GM18499 (cell line): ENCODE results near the gene CCNDBP1.
"Not testable (repeated sequence)": the region's sequence is repeated elsewhere in the genome, so short reads cannot be mapped to it uniquely, and the experiment has no call there.

Experiments used
- ATAC-seq: cut with Tn5 transposase; IDR thresholded peaks from one replicate; pipeline ENCODE4 v1.9.1; 2021; ENCODE audit warnings: moderate number of reproducible peaks; ENCODE audit not compliant: insufficient read depth, unreplicated experiment

Gene CCNDBP1

DNA sequence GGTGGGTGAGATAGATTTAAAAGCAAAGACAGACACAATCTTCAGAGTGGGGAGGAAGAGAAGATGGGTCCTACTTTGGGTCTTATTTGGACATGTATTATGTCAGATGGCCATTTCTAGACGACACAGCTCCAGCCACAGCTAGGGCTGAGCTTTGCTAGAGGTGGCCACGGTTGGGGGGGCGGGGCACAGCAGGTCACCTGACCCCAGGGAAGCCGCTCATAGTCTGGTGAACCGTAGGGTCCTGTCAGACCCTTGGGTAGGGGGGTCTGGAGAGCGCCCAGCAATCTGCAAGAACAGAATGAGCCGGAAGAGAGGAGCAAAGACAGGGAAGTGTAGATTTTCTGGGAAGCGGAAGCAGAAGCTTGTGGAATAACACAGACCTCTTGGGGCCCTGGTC lies 29.0 kb downstream of the CCNDBP1 start:
- no peak for ATAC-seq

GRCh38 chr15:43214592-43215295 lies 29.5 kb downstream of the CCNDBP1 start:
- ATAC-seq, result no peak

GRCh38 chr15:43215961-43216360 lies 30.8 kb downstream of the CCNDBP1 start:
- ATAC-seq, result no peak

DNA sequence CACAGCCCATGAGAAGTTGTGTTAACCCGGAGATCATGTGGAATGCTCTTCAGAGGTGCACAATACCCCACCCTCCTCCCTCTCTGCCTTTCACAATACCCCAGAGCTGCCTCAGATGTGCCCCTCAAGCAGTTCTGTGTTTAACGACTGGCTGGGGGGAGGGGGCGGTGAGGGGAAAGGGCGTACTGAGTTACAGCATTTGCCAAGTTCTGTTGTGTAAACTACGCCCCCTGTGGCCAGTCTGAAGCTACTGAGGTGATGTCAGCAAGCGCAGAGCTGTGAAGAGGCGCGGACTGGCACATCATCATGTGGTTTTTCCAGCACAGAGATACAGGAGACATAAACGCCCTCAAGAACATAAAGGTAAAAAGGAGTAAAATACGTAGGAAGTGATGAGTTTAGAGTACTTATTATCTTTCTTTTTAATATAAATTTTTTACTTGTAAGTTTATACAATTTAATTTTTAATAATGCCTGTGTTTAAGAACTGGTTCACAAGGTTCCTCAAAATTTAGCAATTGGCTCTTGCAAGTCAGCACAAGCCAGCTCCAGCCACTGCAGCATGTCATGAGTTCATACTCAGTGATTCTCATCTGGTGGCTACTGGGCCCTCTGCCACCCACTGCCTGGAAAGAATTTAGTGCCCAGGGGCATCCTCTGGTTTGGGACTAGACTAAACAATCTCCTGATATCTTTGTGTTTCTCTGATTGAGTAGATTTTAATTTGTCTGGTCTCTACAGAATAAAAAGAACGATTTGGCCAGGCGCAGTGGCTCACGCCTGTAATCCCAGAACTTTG lies 33.9 kb downstream of the CCNDBP1 start:
- no peak for ATAC-seq

DNA sequence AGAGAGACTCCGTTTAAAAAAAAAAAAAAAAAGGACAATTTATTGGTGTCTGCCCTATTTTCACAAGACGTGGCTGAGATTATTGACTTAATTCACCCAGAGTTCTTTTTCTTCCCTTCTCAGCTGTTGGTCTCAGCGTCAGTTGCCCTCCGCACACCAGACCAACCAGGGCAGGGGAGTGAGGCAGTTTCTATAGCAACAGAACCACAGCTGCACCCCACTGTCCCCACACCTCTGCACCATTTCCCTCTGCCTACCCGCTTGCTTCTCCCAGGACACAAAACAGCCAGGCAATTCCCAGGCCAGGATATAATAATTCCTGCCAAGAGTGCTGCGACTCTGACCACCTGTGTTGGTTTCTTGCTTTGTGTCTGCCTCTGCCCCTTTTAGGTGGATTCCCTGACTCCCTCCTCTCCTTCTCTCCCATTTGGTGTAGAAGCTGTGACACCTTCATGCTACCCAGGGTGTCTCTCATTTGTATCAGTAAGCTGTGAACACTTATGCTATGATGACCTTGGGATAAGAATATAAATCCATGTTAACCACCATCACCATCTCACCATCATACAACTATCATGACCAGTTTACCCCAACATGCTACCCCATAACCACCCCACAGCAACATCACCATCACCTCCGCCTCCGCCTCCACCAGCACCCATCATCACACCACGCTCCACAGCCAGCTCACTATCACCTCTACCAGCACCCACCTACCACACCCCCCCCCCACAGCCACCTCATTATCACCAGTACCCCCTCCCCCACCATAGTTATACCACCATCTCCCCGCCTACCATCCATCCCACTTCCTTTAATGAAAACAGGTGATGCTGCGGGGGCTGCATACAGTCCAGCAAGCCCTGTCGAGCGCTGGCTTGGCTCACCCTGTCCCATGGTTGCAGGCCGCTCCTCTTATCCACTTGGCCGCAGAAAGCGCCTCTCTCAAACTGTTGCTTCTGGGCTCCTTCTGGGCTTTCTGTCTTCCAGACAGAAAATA lies 35.0 kb downstream of the CCNDBP1 start:
- no peak for ATAC-seq

DNA sequence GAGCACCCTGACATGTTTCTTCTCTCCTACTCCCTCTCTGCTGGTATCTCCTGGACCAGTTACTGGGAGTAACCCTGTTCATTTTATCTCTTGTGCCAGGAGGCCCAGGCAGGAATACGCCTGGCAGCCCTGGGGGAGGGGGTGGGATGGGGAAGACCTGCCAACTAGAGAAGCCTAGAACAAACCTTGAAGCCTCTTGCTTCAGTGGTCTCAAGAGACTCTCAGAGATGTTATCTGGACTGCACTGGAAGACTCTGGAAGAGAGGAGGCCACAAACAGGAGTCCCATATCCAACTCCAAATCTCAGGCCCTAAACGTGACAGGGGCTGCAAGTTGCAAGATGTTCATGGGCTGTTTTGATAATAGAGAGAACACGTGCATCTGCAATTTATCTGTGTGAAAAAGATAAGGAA lies 35.8 kb downstream of the CCNDBP1 start, which contains the start of gene EPB42:
Gene EPB42 (minus strand): TSS at position 28 of the 413 bp plus-strand sequence. CDS start 193 bp downstream, outside the sequence.
- ATAC-seq, result no peak

GRCh38 chr15:43221422-43221821 lies 36.2 kb downstream of the CCNDBP1 start:
- no peak for ATAC-seq

- ATAC-seq, result no peak
These were observed 40.2 kb downstream of the CCNDBP1 start for GRCh38 chr15:43225201-43225949.

- not testable (repeated sequence) for ATAC-seq
These were observed 40.7 kb downstream of the CCNDBP1 start for GRCh38 chr15:43225950-43226255.

GRCh38 chr15:43226436-43227305 lies 41.5 kb downstream of the CCNDBP1 start:
- no peak for ATAC-seq

DNA sequence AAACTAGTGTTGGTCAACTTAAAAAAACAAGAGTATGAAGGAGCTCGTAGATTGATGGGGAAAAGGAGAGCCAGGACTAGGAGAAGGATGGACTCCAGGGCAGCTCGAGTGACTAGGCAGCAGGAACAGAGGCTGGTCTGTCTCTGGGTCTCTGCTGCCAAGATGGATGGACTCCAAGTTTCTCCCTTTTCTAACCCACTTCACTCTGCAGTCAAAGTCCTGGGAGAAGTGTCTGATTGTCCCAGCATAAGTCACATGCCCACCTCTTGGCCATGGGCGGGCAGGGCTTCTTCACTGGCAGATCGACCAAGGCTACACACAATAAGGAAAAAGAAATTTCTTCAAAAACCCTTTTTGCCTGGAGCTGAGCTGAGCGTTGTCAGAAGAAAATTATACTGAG lies 44.8 kb downstream of the CCNDBP1 start:
- no peak for ATAC-seq

- ATAC-seq, result no peak
These were observed 45.5 kb downstream of the CCNDBP1 start for GRCh38 chr15:43230640-43231115.

- no peak for ATAC-seq
These were observed 47.2 kb downstream of the CCNDBP1 start for GRCh38 chr15:43232289-43232874.

GRCh38 chr15:43235536-43235935 lies 50.3 kb downstream of the CCNDBP1 start:
- ATAC-seq, result no peak

- no peak for ATAC-seq
These were observed 52.8 kb downstream of the CCNDBP1 start for GRCh38 chr15:43237842-43238470.

DNA sequence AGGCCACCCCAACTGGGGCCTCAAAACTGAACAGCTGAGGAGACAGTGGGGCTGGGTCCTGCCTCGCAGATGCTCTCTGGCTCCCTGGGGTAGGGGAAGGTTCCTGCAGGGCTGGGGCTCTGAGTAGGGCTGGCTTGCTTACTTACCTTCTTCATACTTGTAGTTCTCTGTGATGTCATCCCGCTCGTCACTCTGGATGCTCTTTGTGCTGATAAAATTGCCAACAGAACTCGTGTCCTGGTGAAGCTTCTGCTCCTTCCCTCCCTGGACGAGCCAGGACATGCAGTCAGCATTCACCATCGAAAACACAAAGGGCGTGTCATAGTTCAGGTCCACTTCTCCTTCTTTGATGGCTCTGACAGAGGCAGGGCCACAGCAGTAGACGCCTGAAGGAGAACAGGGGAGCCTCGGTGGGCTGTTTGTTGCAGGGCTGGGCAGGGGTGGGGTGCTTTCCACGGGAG lies 53.5 kb downstream of the CCNDBP1 start:
- ATAC-seq, result no peak

DNA sequence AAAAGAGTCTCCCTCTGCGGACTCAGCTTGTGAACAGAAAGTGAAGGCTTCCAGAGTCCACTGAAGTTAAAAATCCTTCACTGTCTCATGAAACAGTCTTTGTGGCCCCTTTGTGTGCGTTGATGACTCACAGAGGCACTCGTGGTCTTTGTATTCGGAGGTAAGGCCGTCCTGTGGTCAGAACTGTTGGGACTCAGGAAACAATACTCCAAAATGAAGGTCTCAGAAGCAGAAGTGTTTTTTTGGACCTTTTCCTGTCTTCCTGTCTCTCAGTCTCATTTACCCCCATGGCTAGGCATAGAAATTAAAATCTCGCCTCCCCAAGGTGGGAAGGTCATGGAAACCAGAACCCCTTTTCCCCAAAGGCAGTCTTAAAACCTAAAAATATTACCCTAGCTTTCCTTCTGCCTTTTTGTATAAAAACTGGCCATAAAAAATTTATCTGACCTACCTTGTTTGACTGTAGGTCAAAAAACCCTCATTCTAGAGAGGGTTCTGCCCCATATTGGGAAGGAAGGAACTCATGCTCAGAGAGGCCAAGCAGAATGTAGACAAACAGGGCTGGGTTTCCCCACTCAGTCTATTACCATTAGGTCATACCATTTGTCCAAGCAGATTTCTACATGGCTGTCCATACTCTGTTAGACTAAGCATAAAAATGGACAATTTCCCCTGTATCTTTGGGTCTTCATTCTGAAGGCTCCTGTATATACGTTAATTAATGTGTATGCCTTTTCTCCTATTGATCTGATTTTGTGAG lies 54.7 kb downstream of the CCNDBP1 start:
- no peak for ATAC-seq
